NCI-H1436 treated with DMSO at 0.1 percent for 48 hours (cell line): ENCODE measurements around the gene VPS13D.

Source experiments
- DNase-seq: peaks from one replicate; lab custom pipeline; 2025; lab: John Stamatoyannopoulos, UW

The VPS13D gene

DNA sequence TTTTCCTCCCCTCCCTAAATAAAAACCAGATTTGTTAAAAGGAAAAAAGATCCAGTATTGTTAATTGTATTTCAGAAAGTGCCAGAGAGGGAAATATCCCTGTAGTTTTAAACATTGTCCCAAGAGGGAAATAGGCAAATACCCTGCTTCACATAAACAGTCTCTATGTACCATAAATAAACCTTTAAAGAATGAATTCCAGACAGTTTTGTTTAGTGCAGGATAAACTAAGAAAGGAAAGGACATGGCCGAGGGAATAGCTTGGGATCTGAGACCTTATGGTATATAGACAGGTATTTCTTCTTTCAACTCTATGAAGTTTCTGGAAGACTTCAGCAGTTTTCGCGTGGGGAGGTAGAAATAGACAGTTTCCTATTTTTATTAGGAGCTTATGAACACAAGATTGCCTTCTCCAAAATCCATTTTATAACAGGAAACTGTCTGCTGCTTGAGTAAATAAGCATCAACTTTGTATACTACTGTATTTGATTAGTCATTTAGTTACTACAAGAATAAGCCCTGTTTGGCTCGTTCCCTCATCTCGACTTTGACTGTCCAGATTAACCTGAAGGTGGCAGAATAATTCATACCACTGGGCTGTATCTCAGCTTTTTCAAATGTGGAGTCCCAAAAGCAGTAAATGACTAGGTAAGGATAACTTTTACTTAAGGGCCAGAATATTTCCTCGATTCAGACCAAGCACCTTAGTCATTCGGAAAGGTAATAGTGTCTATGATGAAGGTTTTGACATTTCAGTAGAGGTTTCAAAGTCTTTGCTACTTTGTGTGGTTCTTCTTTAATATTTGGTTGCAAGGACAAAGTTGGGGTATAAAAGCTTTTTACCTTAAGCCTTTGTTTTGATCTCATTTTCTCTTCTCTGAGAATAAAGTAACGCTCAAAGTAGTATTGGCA is 177.5 kb downstream of the VPS13D start:
- no peak for DNase-seq

DNA sequence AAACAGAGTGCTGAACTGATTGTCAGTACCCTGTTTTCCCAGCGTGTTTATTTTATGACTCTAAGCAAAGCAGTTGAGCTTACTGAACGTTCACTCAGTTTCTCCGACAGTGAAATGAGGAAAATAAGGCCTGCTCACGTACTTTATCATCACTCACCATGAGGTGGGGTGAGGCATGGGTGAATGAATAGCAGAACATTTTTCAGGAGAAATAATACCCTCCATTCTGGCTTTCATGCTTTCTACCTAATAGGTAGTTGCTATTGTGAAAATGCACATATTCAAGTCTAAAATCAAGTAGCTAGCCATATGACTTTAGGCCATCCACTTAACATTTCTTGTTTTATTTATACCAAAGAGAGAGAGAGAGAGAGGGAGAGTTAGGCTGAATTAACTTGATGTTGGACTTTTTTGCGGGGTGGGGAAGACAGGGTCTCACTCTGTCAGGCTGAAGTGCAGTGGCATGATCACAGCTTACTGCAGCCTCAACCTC is 178.2 kb downstream of the VPS13D start:
- DNase-seq: no peak

DNA sequence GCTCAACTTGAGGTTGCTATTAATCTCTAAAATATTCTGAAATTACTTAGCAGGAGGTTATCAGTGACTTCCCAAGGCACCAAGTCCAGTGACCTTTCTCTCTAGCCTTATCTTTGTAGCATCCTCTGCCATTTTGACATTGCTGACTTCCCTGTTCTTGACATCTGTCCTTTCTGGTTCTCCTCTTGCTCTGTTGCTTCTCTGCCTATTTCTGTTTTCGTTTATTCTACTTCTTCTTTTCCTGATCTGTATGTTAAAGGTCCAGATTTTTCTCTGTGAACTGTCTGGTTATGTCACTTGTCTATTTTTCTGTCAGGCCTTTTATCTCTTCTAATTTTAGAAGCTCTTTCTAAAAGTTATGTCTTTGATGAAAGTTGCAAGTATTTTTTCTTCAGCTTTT is 178.8 kb downstream of the VPS13D start:
- no peak for DNase-seq

DNA sequence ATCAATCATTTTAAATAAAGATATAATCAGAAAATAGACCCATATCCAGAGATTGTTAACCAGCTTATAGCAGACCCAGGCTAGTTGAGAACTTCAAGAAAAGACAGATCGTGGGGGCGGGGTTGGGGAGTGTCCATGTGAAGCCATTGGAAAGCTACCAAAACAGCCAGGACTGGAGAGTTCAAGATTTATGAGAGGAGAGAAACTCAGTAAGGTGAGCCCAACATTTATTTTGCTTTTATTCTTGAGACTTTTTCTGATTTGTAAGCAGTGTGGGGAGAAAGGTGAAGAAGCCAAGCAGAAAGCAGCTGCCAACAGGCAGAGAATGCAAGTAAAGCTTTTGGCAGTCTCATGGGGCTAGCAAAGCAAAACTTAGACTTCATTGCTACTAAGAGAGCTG is 179.9 kb downstream of the VPS13D start:
- DNase-seq: no peak

DNA sequence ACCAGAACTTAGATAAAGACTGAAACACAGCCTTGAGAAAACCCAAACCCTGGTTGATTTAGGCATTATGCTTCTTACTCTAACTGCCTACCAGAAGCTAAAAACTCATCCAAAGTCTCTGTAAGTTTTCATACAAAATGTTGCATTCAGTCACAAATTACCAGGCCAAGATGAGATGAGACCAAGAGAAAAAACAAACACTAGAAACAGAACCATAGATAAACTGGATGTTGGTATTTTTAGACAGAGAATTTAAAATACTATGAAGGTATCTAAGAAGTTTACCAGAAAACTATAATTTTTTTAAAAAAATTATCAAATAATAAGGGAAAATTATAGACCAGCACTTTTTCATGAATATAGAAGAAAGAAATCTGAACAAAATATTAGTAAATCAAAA is 180.5 kb downstream of the VPS13D start:
- DNase-seq: no peak

DNA sequence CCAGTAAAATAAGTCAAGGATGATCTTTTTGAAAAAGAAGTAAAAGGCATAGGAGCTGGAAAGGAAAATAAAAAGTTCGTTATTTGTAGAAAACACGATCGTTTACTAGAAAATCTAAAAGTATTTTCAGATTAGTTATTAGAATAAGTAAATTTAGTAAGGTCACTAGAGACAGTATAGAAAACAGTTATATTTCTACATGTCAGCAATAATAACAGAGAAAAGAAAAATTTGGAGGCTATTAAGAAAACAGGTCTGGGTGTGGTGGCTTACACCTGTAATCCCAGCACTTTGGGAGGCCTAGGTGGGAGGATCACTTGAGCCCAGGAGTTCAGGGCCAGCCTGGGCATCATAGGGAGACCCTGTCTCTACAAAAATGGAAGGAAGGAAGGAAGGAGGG is 181.3 kb downstream of the VPS13D start:
- DNase-seq: no peak

DNA sequence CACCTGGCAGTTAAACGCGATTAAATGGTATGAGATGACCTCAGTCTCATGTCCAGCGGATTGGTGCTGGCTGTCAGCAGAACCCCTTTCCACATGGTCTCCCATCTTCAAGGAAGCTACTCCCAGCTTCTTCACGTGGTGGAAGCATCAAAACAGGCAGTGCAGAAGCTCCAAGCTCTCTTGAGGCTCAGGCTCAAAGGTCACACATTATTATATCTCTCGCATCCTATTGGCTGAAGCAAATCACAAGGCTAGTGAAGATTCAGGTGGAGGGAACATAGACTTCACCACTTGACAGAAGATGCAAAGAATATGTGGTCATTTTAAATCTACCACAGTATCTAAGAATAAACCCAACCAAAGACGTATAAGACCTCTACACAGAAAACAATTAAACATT is 181.9 kb downstream of the VPS13D start:
- DNase-seq: no peak

DNA sequence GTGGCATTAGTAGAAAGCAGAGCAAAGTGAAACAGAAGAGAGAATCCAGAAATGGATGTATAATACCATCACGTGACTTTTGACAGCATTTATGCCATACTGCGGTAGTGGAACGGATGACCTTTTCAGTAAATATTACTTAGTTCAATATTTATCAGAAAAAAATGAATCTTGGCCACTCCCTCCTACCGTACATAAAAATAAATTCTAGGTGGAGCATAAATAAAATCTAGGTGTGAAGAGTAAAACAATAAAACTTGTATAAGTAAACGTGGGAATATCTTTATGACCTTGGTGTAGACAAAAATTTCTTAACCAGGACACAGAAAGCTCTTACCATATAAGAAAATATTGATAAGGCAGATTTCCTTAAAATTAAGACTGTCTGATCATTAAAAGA is 182.6 kb downstream of the VPS13D start:
- no peak for DNase-seq

DNA sequence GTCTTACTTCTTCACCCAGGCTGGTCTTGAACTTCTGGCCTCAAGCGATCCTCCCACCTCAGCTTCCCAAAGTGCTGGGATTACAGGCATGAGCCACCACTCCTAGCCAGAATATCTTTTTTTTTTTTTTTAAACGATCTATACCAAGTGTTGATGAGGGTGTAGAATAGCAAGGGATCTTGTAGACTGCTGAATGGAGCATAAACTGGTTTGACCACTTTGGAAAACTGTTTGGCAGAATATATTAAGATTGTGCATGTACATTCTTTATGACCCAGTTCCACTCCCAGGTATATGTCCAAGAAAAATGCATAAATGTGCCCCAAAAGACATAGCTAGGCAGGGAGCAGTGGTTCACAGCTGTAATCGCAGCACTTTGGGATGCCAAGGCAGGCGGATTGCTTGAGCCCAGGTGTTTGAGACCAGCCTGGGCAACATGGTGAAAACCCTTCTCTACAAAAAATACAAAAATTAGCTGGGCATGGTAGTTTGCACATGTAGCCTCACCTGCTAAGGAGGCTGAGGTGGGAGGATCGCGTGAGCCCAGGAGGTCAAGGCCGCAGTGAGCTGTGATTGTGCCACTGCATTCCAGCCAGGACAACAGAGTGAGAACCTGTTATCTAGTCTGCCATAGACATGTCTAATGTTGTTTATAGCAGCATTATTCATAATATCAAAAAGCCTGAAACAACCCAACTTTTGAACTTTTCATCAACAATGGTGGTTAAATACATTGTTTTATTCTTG is 184.0 kb downstream of the VPS13D start:
- no peak for DNase-seq

DNA sequence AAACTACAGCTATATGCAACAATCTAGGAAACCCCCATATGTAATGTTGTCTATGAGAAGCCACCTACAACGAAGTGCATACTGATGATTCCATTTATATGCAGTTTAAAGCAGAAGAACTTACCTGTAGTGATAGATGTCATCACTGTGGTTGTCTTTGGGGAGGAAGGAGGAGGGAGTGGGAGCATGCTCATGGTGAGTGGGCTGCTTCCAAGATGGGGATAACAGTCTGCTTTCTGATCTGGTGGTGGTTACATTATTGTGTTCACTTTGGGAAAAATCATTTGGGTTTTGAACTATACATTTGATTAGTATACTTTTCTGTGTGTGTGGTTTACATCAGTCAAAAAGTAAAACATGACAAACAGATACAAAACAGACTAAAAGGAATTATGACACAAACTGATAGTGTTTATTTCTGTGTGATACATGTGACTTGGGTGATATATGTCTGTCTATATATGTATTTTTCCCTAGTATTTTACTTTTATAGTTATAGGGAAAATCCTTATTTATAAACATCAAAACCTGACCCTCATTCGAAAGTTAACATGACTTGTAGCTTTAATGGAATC is 184.7 kb downstream of the VPS13D start:
- no peak for DNase-seq

DNA sequence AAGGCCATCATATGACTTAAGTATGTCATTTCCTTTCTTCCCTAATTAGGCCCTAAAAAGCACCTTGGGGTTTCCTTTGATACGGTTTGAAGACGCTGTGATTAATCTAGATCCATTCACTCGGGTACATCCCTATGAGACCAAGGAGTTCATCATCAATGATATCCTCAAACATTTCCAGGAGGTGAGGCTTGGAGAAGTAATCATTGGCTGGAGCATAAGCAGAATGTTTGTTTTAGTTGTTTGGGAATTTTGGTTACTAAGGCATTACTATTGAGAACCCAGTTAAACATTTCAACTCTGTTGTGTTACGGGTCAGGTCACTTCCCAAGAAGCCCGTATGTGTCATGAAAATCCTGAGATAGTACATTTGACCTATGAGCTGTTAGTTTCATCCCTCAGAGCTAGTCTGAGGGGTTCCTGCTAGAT is 185.2 kb downstream of the VPS13D start:
- no peak for DNase-seq

DNA sequence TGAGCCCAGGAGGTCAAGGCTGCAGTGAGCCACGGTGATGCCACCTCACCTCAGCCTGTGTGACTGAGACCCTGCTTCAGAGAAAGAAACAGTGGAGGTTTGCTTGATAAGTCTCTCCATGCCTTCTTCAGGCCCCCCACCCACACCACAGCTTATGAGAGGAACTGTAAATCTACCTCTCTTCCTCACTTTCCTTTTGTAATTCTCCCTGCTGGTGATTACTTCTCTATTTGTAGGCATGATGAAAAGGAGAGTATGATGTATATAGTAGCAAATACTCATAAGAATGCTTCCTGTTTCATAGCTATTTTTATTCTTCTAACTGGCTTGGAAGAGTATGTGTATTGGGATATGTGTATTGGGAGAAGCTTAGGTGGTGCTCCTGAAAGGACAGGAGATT is 186.3 kb downstream of the VPS13D start:
- no peak for DNase-seq

DNA sequence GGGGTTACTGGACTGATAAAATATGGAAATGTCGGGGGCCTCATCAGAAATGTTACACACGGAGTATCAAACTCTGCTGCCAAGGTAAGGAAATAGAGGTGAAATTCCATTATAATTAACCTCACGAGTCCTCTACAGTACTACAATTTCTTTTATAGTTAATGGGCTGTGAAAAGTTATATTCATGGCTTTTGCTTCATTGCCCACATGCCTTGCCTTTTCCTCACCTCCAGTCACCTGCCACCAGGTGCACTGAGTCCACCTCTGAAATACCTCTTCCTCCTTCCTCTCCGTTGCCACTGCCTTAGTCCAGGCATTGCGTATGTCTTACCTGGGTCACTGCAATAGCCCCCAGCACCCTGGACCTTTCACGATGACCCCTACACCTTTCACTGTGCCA is 186.9 kb downstream of the VPS13D start:
- no peak for DNase-seq

DNA sequence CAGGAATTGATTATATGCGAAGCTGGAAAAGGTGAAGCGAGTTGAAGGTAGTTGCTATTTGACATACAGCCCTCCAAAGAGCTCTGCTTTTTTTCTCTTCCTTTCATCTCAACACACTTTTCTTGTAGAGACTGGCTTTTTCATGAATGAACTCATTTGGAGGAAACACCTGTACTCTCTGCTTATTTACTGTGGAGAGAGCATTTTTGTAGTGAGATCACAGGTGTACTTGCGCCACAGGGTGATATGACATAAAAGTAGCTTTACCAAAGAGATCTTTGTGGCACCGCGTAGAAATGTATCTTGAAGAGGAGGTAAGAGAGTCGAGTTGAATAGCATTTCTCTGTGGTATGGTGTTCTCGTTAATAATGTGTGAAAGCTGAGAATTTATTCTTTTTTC is 187.6 kb downstream of the VPS13D start:
- no peak for DNase-seq

DNA sequence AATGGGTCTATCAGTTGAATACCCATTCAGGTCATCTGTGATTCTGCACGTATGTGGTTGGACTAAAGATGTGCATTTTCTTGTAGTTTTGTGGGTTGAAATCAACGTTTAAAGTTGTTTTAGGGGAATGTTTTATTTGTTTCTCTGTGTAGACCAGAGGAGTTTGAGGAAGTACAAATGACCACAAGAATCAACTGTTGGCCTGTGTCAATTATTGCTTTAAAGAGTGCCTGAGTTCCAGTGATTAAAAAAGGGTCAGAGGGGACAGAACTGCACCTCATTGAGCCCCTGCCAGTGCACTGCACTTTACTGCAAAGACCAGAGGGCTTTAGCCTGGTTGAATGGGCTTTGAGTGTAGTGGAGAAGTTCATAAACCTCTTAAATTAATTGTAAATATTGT is 190.3 kb downstream of the VPS13D start:
- no peak for DNase-seq

DNA sequence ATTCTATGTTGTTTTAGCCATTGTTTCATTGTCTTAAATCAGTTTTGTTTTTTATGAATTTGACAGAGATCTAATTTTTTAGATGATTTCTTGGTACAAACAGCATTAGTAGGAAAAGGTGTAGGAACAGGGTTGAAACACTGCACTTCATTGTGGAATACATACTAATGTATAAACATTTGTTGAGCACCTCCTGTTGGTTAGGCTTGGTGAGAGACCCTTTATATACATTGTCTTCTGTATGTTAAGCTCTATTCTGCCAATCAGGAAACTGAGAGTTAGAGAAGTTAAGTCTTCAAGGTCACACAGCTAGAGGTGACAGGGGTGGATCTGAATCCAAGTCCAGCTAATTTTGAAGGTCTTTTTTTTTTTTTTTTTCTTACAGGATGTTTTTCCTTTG is 192.7 kb downstream of the VPS13D start:
- no peak for DNase-seq

DNA sequence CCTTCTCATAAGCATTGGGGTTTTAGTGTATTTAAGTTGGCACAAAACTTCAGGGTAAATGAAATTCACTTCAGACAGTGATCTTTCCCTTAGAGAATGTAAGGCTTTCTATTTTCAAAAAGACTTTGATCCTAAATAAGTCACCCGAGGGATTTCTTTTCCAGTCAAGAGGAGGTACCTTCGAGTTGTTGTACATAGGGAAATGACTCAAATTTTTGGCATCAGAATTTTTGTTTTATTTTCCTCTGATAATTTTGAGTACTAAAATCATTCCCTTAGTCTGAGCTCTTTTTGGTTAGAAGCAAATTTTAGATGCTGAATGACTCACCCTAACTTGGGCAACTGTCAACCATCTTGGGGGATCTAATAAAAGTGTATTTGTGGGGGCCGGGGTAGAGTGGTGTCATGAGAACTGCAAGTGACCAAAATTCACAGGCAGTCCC is 194.3 kb downstream of the VPS13D start:
- no peak for DNase-seq

DNA sequence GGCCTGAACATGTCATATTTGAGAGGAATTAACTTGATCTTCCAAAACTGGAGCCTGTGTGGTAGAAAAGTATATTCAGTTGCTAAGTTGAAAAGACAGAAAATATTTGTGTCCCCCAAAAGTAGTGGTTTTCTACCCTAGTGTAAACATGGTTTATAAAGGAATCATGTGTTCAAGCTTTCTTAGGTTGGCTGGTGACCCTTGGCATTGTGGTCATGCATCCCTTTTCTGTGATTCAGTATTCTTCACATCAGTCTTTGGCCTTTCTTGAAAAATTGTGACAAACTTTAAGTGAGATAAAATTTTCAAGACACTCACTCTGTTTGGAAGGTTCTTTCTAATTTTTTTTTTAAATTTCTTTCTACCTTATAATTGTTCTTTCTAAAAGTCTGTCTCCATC is 195.0 kb downstream of the VPS13D start:
- DNase-seq: no peak

DNA sequence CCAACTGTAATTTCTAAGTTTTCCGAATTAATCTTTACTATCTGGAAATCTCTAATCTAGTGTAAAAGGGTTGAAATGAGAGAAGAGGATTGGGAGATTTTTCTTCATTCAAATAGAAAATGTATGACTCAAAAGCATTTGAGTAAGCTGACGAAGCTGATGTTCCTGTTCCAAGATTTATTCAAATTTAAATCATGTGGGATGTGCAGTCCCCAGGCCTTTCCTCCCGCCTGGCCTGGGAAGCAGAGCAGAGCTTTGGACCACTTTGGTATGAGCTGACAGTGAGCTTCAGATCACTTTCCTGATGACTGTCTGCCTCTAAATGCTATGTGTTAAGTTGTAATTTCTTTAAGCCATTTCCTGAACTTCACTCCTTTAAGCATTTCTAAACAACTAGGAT is 196.2 kb downstream of the VPS13D start:
- no peak for DNase-seq

DNA sequence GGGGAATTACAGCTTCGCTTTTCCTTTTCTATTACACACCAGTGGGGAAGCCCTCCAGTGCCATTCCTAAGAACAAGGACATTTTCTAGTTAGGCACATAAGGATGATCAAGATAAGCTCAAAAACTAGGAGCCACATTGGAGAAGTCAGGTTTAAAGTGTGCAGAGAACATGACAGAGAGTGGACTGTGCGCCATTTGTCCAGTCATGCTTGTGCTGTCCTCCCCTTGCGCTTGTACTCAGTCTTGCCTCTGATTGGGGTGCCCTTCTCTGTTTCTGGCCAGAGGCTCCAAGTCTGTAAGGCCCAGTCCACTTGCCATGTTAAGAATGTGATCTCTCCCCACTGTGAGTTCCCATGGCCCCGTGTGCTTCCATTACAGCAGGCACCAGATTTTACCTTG is 198.5 kb downstream of the VPS13D start:
- DNase-seq: no peak

DNA sequence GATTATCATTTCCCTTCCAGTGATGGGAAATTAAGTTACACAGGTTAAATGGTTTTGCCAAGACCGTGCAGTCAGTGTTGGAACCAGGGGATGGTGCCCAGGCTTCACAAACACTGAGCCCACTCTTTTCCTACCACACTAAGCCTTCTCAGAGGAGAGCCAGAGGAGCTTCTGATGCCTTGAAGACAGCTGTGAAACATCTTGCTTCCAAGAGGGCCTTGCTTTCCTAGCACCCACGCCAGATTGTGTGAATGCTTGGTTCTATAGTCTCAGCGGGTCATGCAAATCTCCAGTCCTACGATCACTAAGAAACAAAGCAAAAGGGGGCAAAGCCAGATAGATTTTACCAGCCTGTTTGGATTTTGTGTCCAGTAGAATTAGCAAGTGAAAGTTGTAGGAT is 200.7 kb downstream of the VPS13D start:
- DNase-seq: no peak

DNA sequence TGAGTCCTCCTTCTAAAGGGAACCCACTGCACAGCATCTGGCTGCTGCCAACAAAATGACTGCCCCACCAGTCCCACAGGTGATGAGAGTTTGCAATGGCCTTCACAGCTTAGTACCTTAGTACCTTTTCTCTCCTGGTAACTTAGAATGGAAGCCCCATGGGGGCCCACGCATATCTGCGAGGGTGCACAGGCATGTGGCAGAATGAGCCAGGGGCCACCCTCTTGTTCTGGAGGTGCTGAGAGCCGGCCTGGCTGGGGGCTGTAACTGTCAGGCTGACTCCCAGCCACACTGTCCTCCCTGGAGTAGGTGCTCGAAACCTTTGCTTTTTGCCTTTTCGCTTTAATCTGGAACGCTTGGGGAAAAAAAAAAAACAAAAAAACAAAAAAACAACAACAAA is 203.1 kb downstream of the VPS13D start:
- DNase-seq: no peak
